NOMO-1 (cell line): ENCODE results near the gene PDE4C.

Experiments used
- DNase-seq, 2 experiments: peaks; one replicate each; lab custom pipeline; 2025; ENCODE audit not compliant: unreplicated experiment in 2 of 2; lab: John Stamatoyannopoulos, UW

PDE4C gene

DNA sequence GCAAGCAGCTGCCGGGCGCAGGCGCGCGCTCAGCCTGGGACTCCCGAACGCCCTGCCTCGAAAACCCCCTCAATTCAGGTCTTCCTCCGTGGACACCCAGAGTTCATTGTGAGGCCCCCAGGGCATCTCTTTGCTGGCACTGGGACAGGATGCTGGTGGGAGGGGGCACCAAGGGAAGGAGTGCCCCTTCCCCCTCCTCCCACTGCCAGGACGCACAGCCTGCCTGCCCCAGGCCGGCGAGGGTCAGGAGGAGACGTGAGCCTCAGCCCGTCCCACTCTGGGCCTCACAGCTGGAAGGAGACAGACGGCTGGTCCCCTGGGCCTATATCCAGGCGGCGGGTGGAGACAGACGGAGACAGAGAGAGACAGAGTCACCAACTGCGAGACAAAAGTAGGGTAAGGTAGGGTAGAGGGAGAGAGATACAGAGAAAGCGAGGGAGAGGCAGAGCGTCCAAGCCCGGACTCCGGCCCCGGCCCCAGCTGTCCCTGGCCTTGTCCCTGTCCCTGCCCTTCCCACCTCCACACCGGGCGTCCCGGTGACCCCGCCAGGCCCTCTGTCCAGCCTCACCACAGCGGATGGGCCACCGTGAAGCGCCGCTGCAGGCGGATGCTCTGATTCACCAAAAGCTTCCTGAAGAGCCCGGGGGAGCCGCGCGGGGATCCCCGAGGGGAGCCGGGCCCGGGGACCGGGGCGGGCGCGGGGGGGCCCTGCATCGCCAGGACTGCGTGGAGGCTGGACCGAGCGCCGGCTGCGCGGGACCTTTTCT is at the start of gene PDE4C:
PDE4C (minus strand) TSS at position 737 of the 767 bp plus-strand sequence; CDS start at position 714, 23 bp downstream.
- no peak for DNase-seq

DNA sequence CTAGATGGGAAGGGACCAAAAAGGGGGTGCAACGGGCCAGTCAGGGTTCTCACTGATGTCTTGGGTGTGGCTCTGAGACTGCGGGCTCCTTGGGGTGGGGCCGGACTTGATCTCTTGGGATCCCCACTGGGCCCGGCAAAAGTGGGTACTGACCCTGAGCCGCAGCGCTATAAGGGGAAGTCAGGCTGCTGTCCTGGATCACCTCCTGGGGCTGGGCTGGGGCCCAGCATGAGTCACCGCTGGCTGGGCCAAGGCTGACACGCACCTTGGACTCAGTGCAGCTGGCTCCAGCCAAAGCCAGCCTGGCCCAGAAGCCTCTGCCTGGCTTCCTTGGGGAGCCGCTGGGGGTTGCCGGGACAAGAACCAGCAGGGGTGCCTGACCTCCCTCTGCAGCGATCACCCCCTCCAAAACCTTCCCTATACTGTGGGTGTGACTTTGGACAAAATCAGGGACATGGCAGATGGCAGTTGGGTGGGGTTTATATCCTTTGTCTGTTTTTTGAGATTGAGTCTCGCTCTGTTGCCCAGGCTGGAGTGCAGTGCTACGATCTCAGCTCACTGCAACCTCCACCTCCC is 48.6 kb upstream of the PDE4C start:
- peak; percentile 72 to 75 for DNase-seq

DNA sequence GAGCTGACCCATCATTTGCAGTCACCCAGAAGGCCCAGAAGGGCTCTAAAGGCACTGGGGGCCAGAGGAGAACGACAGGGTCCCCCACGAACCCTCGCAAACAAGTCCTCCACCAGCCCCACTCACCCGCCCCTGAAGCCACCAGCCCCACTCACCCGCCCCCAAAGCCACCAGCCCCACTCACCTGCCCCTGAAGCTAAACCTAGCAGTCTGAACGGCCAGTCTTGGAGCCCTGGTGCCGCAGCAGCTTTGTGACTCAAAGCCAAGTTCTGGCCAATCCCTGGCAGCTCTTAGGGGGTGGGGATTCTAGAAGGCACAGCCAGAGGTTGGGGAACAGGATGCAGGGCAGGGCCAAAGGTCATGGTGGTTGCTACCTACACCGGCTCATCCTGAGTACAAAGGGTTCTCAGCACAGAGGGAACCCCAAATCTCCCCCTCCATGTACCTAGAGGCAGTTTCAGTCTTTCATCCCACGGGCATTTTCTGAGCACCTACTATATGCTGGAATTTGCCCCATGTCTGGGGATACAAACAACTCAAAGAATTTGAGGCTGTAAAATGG is 48.1 kb upstream of the PDE4C start, which contains the start of gene IQCN:
IQCN (minus strand) TSS at position 234 of the 562 bp plus-strand sequence. CDS start 4,974 bp downstream, outside the sequence.
- peak in 1 of 2 experiments; percentile 43 for DNase-seq

DNA sequence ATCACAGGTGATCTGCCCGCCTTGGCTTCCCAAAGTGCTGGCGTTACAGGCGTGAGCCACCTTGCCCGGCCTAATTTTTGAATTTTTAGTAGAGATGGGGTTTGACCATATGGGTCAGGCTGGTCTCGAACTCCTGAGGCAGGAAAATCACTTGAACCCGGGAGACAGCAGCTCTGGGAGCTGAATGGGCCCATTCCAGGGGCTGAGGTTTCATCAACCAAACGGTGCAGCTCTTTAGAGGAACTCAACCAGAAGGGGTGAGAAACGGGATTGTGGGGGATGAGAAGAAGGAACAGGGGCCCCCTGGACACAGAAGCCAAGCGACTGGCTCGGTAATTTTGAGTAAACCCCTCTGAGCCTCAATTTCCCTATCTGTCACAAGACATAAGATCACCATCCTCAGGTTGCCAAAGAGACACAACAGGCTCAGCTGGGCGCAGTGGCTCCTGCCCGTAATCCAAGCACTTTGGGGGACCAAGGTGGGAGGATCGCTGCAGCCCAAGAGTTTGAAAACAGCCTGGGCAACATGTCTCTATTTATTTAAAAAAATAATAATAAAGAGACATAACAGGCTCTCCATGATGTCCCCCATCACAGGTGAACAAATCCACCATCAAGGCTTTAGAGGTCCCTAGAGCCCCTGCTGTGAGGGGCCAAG is 47.5 kb upstream of the PDE4C start:
- no peak for DNase-seq

DNA sequence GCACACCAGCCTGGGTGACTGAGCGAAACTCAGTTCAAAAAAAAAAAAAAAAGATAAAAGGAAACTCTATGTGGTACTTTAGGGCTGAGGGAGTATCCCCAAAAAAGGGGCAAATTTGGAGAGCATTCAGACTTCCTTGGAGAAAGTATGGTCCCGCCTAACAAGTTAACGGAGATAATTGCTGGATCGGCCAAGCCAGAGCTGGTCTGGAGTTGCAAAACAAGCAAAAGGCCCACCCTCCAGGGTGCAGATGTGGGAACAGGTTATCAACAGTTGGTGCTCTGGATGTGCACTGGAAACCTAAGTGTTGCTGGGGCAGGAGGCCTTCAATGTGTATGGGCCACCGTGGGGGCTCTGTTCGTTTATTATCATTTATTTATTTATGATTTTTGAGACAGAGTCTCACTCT is 45.2 kb upstream of the PDE4C start:
- DNase-seq: no peak

DNA sequence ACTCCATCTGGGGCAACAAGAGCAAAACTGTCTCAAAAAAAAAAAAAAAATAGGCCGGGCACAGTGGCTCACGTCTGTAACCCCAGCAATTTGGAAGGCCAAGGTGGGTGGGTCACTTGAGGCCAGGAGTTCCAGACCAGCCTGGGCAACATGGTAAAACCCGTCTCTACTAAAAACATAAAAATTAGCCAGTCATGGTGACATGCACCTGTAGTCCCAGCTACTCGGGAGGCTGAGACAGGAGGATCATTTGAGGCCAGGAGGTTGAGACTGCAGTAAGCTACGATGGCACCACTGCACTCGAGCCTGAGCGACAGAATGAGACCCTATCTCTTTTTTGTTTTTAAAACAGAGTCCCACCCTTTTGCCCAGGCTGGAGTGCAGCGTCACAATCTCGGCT is 44.1 kb upstream of the PDE4C start:
- no peak for DNase-seq

DNA sequence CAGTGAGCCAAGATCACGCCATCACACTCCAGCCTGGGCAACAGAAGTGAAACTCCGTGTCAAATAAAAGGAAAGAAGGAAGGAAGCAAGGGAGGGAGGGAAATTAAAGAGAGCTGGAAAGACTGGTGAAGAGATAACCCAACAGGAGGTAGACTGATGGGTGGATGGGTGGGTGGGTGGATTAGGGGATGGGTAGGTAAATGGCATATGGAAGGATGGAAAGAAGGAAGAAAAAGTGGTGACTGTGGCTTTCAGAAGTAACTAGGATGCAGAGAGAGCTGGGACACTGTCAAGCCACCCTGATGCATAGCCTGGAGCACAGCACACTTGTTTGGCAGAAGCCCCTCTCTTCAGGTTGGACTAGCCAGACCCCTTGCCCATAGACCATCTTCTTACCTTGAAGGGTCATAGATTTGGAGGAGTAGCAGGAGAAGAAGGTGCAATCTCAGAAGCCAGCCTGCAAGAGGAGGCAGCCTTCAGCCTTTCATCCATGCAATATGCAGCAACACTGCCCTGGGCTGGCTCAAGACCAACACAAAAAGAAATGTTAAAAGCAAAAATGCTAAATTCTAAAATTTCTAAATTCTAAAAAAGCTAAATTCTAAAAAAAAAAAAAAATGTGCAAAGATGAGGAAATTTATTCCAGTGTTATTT is 43.0 kb upstream of the PDE4C start:
- no peak for DNase-seq

DNA sequence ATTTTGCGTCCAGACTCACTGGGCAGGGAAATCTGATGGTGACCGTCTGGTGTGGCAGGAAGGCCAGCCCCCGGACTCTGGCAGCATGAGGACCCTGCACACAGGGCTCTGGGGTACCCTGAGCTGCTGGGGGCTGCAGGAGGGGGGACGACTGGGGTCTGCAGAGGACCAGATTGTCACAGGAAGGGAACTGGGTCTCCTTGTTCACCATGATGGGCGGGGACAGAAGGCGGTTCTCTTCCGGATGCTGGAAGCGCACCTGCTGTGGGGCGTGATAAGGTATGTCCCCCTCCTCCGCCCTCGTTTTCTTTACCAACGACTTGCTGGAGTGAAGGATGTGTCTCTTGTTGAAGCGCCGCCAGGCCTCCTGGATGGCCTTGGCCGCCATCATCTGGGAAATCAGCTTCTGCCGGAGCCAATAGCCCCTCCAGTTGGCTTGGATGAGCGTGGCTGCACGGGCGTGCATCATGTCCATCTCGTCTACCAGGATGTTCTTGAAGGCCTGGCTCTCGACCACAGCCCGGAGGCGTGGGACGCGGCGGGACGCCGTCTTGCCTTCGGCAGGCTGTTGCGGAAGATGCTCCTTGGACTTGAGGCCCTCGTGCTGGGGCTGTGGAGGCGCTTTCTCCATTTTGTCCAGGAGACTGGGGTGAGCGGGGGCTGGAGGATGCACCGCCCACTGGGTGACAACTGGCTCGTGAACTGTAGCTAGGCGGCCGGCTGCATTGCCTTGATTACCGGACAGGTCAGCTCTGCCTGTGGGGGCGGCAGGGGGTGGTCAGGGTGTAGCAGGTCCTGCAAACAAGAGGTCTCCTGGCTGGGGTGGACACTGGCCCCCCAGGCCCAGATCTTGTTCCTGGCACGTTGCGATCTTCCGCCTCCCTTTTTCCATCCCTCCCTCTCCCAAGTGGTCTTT is 40.8 kb upstream of the PDE4C start:
- no peak for DNase-seq

DNA sequence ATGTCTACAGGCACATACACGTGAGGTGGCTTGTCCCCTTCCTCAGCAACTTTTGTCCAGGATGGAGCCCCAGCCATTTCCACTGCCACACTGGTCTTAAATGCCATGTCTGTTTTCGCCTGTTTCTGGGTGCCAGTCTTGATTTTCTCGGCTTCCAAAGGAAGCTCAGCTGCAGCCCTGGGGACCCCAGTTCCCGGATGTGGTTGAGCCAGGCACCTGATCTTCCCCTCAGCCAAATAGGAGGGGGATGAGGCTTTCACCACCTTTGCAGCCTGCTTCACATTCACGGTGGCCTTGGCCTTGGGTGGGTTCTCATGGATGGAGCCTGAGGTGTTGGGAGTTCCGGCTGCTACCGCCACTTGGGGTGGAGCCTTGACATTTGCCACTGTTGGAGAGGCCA is 39.3 kb upstream of the PDE4C start:
- no peak for DNase-seq

DNA sequence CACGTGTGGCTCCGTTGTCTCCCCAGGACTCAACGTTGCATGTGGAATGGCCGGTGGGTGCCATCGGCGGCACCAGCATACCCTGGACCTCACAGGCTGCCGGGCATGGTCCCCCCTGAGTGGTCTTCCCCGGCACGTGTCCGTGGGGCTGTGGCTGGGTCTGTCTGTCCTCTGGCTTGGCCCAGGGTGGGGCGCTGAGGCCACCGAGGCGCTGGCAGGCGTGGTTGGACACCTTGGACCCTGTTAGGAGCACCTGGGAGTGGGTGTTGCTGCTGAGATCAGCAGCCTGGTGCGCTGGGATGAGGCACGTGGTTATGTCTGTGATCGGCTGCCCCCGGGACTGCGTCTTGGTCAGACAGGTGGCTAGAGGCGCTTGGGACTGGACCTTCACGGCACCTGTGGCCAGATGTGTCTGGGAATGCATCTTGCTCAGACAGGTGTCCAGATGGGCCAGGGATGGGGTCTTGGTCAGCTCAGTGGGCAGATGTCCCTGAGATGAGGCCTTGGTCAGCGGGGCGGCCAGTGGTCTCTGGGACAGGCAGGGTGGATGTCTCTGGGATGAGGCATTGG is 38.8 kb upstream of the PDE4C start:
- DNase-seq: no peak

DNA sequence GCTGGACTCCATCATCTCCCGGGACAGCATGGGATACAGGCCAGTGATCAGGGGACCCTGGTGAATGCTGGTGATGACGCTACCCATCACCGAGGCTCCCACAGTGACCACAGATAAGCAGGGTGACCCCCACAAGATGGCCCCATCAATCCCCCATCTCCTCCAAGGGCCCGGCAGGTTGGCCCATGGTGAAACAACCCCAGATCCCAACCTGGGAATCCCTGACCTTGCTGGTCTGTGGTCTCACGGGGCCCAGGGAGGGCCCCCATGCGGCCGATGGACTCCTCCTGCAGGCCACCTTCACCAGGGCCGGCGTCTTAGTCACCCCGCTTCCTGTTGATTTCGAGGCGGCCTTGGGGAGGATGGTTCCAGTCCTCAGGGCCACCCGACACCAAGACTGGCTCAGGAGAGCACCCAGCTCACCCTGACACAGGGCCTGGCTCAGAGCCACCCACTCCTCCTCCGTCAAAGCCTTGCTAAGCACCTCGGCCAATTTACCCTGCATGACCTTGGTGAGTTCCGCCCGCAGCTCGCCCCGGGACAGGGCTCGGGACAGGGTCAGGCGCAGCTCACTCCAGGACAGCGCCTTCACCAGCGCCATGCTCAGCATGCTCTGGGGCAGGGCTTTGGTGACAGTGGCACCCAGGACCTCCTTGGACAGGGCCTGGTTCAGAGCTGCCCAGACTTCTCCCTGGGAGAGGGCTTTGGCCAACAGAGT is 38.1 kb upstream of the PDE4C start:
- no peak for DNase-seq

DNA sequence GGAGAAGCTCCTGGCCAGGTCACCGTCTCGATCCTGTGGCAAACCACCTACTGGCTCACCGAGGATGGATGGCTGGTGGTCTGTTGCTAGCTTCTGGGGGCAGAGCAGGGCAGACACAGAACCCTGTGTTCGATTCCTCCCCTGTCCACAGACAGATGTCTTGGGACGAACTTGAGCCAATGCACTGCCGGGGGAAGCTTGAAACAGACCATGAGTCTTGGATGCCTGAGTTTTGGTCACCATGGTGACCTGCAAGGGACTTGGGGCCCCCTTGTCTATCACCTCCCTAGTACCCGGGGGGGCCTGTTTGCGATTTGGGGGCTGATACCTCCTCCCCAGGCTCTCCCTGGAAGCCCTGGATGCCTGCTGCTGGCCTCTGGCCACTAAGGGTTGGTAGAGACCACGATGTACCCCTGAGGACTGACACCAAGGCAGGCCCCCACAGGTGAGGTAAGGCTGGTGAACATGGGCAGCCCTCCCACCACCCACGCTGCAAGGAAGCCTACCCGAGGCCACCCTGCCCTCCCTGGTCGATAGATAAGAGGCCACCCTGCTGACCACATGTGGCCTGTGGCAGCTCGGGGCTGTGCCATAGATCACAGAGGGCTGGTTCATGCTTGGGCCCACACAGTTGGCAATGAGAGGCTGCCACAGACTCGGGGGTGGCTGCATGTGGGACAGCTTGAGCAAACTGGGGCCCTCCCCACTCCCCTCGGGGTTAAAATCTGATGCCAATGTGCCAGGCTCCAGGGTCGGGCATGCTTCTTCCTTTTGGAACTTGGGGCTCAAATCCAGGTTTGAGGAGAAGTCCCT is 37.3 kb upstream of the PDE4C start:
- no peak for DNase-seq

DNA sequence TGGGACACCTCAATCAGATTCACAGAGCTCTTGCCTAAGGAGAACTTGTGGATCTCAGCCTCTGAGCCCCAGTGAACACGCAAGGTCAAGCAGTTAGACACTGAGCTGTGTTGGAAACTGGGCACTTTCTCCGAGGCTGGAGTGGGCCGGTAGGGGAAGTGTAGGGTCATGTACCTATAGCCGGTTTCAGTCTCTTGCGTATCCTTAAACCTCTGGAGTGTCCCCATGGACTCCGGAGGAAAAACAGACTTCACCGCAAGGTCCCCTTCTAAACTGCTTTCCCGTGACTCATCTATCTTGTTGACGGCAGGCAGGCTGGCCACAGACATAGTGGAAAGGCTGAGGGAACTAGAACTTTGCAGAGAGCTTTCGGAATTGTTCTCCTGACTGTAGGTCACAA is 36.7 kb upstream of the PDE4C start:
- no peak for DNase-seq

DNA sequence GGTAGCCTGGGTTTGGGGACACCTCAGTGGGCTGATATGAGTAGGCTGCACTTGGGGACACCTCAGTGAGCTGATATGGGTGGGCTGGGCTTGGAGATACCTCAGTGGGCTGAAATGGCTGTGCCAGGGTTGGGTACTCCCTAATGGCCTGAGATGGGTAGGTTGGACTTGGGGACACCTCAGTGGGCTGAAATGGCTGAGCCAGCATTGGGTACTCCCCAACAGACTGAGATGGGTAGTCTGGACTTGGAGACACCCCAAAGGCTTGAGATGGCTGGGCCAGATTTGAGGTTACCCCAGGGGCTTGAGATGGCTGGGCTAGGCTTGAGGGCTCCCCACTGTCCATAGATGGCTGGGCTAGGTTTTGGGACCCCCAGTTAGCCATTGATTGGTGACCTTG is 35.9 kb upstream of the PDE4C start:
- no peak for DNase-seq

DNA sequence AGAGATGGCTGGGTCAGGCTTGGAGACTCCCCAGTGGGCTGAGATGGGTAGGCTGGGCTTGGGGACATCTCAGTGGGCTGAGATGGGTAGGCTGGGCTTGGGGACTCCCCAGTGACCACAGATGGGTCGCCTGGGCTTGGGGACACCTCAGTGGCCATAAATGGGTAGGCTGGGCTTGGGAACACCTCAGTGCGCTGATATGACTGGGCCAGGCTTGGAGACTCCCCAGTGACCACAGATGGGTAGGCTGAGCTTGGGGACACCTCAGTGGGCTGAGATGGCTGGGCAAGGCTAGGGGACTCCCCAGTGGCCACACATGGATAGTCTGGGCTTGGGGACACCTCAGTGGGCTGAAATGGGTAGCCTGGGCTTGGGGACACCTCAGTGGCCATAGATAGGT is 35.2 kb upstream of the PDE4C start:
- no peak for DNase-seq

DNA sequence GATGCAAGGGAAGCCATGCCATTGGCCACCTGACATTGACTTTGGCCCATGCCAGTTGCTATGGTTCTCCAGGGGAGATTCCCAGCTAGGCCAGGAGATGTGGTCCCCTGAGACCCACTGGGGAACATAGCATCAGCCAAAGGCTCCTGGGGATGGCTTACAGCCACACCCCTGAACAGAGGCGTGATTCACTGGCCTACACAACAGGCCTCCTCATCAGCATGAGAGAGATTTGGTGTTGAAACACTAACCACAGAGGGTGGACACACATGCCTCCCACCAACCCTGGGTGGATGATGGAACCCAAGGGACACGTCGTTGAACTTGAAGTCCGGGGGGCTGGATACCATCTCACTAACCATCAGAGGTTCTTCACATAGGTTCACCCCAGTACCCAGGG is 33.7 kb upstream of the PDE4C start:
- no peak for DNase-seq

DNA sequence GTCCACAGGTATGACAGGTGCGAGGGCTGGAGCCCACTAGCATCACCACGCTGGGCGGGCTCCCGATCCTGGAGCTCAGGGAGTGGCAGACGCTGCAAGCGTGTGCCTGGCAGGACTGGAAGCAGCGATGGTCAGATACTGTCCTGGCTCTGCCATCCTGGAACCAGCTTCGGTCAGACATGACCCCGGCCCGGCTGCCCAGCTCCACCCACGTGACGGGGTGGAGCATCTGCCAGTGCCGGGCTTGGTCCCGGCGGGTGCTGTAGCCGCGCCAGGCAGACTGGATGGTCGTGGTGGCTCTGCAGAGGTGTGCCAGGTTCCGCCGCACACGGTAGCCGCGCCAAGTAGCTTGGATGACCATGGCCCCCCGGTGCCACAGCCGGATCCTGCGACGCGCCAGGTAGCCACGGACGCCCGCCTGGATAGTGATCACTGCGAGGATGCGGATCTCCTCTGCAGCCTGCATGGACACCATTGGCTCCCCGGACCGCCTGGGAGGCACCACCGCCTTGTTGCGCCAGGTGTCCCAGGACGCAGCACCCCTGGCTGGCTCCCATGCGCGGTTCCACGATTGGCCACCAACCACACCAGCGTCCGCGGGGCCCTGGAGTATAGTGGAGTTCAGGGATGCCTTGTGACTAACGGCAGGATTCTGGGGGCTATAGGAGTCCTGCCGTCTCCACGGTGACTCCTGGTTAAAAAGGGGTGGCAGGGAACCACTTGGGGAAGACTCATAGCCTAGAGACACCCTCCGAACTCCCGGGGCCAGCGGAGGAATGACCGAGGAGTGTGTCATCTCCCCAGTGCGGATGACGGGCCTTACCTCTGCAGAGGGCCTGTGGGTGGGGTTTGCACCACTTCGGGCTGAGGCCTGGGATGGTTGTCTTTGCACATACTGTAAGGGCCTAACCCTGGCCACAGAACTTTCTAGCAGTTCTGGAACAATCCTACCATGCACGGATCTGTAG is 31.5 kb upstream of the PDE4C start:
- DNase-seq: no peak
